Smooth muscle cell (in vitro differentiated cells): ENCODE data around the gene TEX51. TPM values are rescaled to one million over a fixed set of nuclear protein-coding genes. Genes with fewer than 3 reads are reported as not detected.

Experiments used
- DNase-seq: peaks from one replicate; lab custom pipeline; 2025; ENCODE audit not compliant: unreplicated experiment; lab: John Stamatoyannopoulos, UW
- H2AFZ ChIP-seq: fragments of 200-600 bp; sonication (generic); 2 replicates; pipeline ENCODE4 v1.6.0; 2016; ENCODE audit warnings: antibody characterized with exemption, low read depth, mild to moderate bottlenecking
- H3F3A ChIP-seq: fragments of 200-600 bp; sonication (generic); 2 replicates; pipeline ENCODE4 v1.6.0; 2017; ENCODE audit warnings: antibody characterized with exemption, low read depth
- H3K27ac ChIP-seq: fragments of 200-600 bp; sonication (generic); 2 replicates; pipeline ENCODE4 v1.5.1; 2016; ENCODE audit warnings: low read depth, mild to moderate bottlenecking
- H3K27me3 ChIP-seq: fragments of 200-600 bp; sonication (generic); 2 replicates; pipeline ENCODE4 v1.6.1; 2016; ENCODE audit warnings: low read depth, mild to moderate bottlenecking
- H3K36me3 ChIP-seq: fragments of 200-600 bp; sonication (generic); 2 replicates; pipeline ENCODE4 v1.5.1; 2016; ENCODE audit warnings: low read depth
- H3K4me1 ChIP-seq: fragments of 200-600 bp; sonication (generic); 2 replicates; pipeline ENCODE4 v1.5.1; 2016; ENCODE audit warnings: low read depth
- H3K4me2 ChIP-seq: fragments of 200-600 bp; sonication (generic); 2 replicates; pipeline ENCODE4 v1.6.0; 2016; ENCODE audit warnings: mild to moderate bottlenecking
- H3K4me3 ChIP-seq: fragments of 200-600 bp; sonication (generic); 2 replicates; pipeline ENCODE4 v1.5.1; 2016; ENCODE audit warnings: mild to moderate bottlenecking
- H3K79me2 ChIP-seq: fragments of 200-600 bp; sonication (generic); 2 replicates; pipeline ENCODE4 v1.6.0; 2016; ENCODE audit warnings: low read depth, mild to moderate bottlenecking
- H3K9ac ChIP-seq: fragments of 200-600 bp; sonication (generic); 2 replicates; pipeline ENCODE4 v1.6.0; 2016; ENCODE audit warnings: low read depth
- H3K9me3 ChIP-seq: fragments of 200-600 bp; sonication (generic); replicated peaks from 2 replicates; pipeline ENCODE4 v1.5.1; 2016; ENCODE audit warnings: low read depth
- H4K20me1 ChIP-seq: fragments of 200-600 bp; sonication (generic); 2 replicates; pipeline ENCODE4 v1.6.0; 2016; ENCODE audit warnings: low read depth
- CTCF ChIP-seq: fragments of 200-600 bp; sonication (generic); IDR thresholded peaks from 2 replicates; pipeline ENCODE4 v1.5.1; 2017; ENCODE audit warnings: borderline replicate concordance, mild to moderate bottlenecking, antibody characterized with exemption; ENCODE audit not compliant: insufficient read depth, poor library complexity, severe bottlenecking
- WGBS: methylation state at CpG from one replicate; pipeline ENCODE4 v1.1.7; 2016; ENCODE audit warnings: low lambda C conversion rate; 5-methylcytosine and 5-hydroxymethylcytosine counted together
- polyA plus RNA-seq: library from polyadenylated mRNA; unstranded; fragments of >200 nt; fragmentation: Nextera tagmentation; extraction: Ambion mirVana; gene quantifications from 2 replicates; pipeline ENCODE4 v1.2.1, GENCODE V29; 2016
- total RNA-seq: library from RNA; depleted of rRNA; stranded (reverse); fragments of >200 nt; gene quantifications from 2 replicates; pipeline ENCODE4 v1.2.3, GENCODE V29; 2014

Gene TEX51
- total and polyA plus RNA-seq, 2 experiments from 2014 or later = not detected

- H3F3A ChIP-seq = no peaks in the 10 kb centered on the region
Observed at GRCh38 chr2:126858991-126859390, 39.7 kb upstream of the TEX51 start.

GRCh38 chr2:126859631-126860030, 39.1 kb upstream of the TEX51 start:
- no peak for TF ChIP-seq CTCF
- no peaks in the 10 kb centered on the region for H3K27me3 ChIP-seq
- no peaks in the 10 kb centered on the region for H3K4me1 ChIP-seq
- no peak overlapping the region for H2AFZ ChIP-seq
- H3K4me3 ChIP-seq = no peak overlapping the region
- H3K79me2 ChIP-seq = no peaks in the 10 kb centered on the region
- H3K9me3 ChIP-seq = no peaks in the 10 kb centered on the region
- no peak overlapping the region for H3K9ac ChIP-seq
- H3K4me2 ChIP-seq = no peak overlapping the region
- H3F3A ChIP-seq = no peaks in the 10 kb centered on the region
- H3K36me3 ChIP-seq = no peaks in the 10 kb centered on the region
- DNase-seq = no peak
- no peak overlapping the region for H3K27ac ChIP-seq
- H4K20me1 ChIP-seq = no peaks in the 10 kb centered on the region

More at GRCh38 chr2:126858991-126859390, 39.7 kb upstream of the TEX51 start:
- Histone ChIP-seq H3K4me1 (no peaks in the 10 kb centered on the region), H2AFZ (no peak overlapping the region), H3K4me2 (no peak overlapping the region), H3K79me2 (no peaks in the 10 kb centered on the region), H3K9me3 (no peaks in the 10 kb centered on the region), H3K27me3 (no peaks in the 10 kb centered on the region), H3K36me3 (no peaks in the 10 kb centered on the region), H3K4me3 (no peak overlapping the region), H4K20me1 (no peaks in the 10 kb centered on the region), H3K27ac (no peak overlapping the region), H3K9ac (no peak overlapping the region)
- 68% methylated on average over 5 of the region's 5 CpGs for WGBS
- no peak for DNase-seq
- no peak for TF ChIP-seq CTCF

GRCh38 chr2:126860385-126860784, 38.3 kb upstream of the TEX51 start:
- WGBS = 91% methylated on average over 2 of the region's 2 CpGs
- TF ChIP-seq CTCF = no peak
- H3K36me3 ChIP-seq = no peaks in the 10 kb centered on the region
- H3K79me2 ChIP-seq = no peaks in the 10 kb centered on the region
- no peaks in the 10 kb centered on the region for H4K20me1 ChIP-seq
- no peak for DNase-seq
- no peaks in the 10 kb centered on the region for H3F3A ChIP-seq
- no peaks in the 10 kb centered on the region for H3K4me1 ChIP-seq
- no peak overlapping the region for H2AFZ ChIP-seq
- H3K4me2 ChIP-seq = no peak overlapping the region
- H3K27ac ChIP-seq = no peak overlapping the region
- H3K4me3 ChIP-seq = no peak overlapping the region
- H3K9ac ChIP-seq = no peak overlapping the region
- no peaks in the 10 kb centered on the region for H3K27me3 ChIP-seq
- H3K9me3 ChIP-seq = no peaks in the 10 kb centered on the region

- WGBS = 84% methylated on average over 1 of the region's 1 CpG
- no peaks in the 10 kb centered on the region for H3K4me1 ChIP-seq
Observed at GRCh38 chr2:126862730-126863129, 36.0 kb upstream of the TEX51 start.

More at GRCh38 chr2:126862730-126863129, 36.0 kb upstream of the TEX51 start:
- no peak for DNase-seq
- no peaks in the 10 kb centered on the region for H3K9me3 ChIP-seq
- H3F3A ChIP-seq = no peaks in the 10 kb centered on the region
- no peaks in the 10 kb centered on the region for H4K20me1 ChIP-seq
- H3K27me3 ChIP-seq = no peaks in the 10 kb centered on the region
- no peaks in the 10 kb centered on the region for H3K79me2 ChIP-seq
- TF ChIP-seq CTCF = no peak
- no peak overlapping the region for H3K4me2 ChIP-seq
- H2AFZ ChIP-seq = no peak overlapping the region
- H3K9ac ChIP-seq = no peak overlapping the region
- no peaks in the 10 kb centered on the region for H3K36me3 ChIP-seq
- no peak overlapping the region for H3K27ac ChIP-seq
- no peak overlapping the region for H3K4me3 ChIP-seq
